Tibial nerve (tissue), 3 donors: ENCODE measurements around the gene DGCR6L.
"Not testable (repeated sequence)": the region's sequence is repeated elsewhere in the genome, so short reads cannot be mapped to it uniquely, and the experiment has no call there.

Experiments used
- POLR2A ChIP-seq, 2 donors: fragments of 450-650 bp; IDR thresholded peaks; one replicate each; pipeline ENCODE4 v1.6.1; 2017; ENCODE audit warnings: antibody characterized with exemption in 2 of 2, mild to moderate bottlenecking in 2 of 2, moderate library complexity in 2 of 2
- TF ChIP-seq, protein P1 (sequence below), 5 experiments: fragments of 200-600 bp in 3 of 5; fragments of 450-650 bp in 2 of 5; sonication (generic) in 3 of 5; IDR thresholded peaks; one replicate each; pipeline ENCODE4 v1.5.1; 2016 to 2019; ENCODE audit warnings: antibody characterized with exemption in 5 of 5, mild to moderate bottlenecking in 3 of 5, moderate library complexity in 2 of 5

DNA sequence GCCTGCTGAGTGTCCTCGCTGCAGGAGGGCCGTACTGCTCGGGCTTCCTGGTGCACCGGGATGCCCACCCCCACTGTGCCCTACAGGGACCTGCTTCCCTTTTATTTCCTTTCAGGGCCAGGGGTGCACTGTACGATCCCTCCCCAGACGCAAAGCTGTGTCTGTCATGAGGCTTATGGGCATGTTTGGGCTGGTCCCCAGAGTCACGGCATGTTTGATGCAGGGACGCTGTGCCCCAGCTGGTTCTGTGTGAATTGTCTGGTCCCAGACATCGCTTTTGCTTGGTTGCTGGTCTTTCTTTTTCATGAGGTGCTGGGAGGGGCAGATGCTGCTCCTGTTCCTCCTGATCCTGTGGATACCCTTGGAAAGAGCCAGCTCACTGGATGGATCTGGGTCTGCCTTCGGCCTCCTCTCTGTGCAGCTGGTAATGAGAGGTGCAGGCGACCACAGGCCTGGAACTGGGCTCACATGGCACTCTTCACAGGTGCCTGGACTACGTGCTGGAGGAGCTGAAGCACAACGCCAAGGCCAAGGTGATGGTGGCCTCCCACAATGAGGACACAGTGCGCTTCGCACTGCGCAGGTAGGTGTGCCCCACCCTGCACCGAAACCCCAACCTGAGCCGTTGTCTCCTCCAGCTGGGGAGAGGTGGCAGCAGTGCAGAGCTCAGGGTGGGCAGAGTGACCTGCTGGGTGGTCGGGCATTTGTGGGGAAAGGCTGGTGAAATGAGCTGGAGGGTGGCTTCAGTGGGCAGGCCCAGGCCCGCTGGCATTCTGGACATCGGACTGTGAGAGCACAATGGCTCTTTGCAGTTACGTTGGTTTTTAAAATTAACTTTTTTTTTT, 10.8 kb downstream of the DGCR6L start:
- TF ChIP-seq, protein P1, sequence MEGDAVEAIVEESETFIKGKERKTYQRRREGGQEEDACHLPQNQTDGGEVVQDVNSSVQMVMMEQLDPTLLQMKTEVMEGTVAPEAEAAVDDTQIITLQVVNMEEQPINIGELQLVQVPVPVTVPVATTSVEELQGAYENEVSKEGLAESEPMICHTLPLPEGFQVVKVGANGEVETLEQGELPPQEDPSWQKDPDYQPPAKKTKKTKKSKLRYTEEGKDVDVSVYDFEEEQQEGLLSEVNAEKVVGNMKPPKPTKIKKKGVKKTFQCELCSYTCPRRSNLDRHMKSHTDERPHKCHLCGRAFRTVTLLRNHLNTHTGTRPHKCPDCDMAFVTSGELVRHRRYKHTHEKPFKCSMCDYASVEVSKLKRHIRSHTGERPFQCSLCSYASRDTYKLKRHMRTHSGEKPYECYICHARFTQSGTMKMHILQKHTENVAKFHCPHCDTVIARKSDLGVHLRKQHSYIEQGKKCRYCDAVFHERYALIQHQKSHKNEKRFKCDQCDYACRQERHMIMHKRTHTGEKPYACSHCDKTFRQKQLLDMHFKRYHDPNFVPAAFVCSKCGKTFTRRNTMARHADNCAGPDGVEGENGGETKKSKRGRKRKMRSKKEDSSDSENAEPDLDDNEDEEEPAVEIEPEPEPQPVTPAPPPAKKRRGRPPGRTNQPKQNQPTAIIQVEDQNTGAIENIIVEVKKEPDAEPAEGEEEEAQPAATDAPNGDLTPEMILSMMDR (IDR thresholded peaks at IDR 0.05), result not testable (repeated sequence)
- TF ChIP-seq POLR2A (IDR thresholded peaks at IDR 0.05), result not testable (repeated sequence)
